Activated CD4-positive, alpha-beta memory T cell treated with anti-CD3 and anti-CD28 coated beads, Interleukin-2, amount 10 ng/mL, durations not matched to agents 7 days and 5 days (primary cell): Measurements from ENCODE around the gene CCDC182. TPM values are rescaled to one million over a fixed set of nuclear protein-coding genes. Genes with fewer than 3 reads are reported as not detected.

Source experiments
- CTCF ChIA-PET: fragments of 350-600 bp; sonication (Branson Sonifier 250); formaldehyde crosslinking; loops from one replicate; lab custom pipeline; 2021; ENCODE audit warnings: antibody characterized with exemption, inconsistent platforms; lab: Charles Lee
- POLR2A ChIA-PET: fragments of 350-600 bp; sonication (Branson Sonifier 250); formaldehyde crosslinking; loops from one replicate; lab custom pipeline; 2021; ENCODE audit warnings: antibody characterized with exemption; lab: Charles Lee
- DNase-seq: peaks from one replicate; pipeline ENCODE4 v3.0.0-alpha.2; 2020
- H3K27ac Mint-ChIP-seq: one replicate; pipeline ENCODE4 v1.8.0; 2021; ENCODE audit warnings: mild to moderate bottlenecking, mixed read lengths
- H3K27me3 Mint-ChIP-seq: one replicate; pipeline ENCODE4 v1.8.0; 2021; ENCODE audit warnings: mixed read lengths
- H3K36me3 Mint-ChIP-seq: one replicate; pipeline ENCODE4 v1.8.0; 2021; ENCODE audit warnings: low read depth, mixed read lengths
- H3K4me1 Mint-ChIP-seq: one replicate; pipeline ENCODE4 v1.8.0; 2021; ENCODE audit warnings: mixed read lengths
- H3K4me3 Mint-ChIP-seq: one replicate; pipeline ENCODE4 v1.8.0; 2021; ENCODE audit warnings: mild to moderate bottlenecking, mixed read lengths
- H3K9me3 Mint-ChIP-seq: one replicate; pipeline ENCODE4 v1.8.0; 2021; ENCODE audit warnings: mixed read lengths
- total RNA-seq, 2 experiments: library from RNA; stranded (reverse); gene quantifications; one replicate each; pipeline ENCODE4 v1.2.3, GENCODE V29; 2021

Gene CCDC182
- total RNA-seq, 2 experiments from 2014 or later: not detected

GRCh38 chr17:57752031-57752905, 7.2 kb upstream of the CCDC182 start:
- Mint-ChIP-seq H3K4me3 (no peak overlapping the region), H3K9me3 (no peaks in the 10 kb centered on the region), H3K27ac (no peak overlapping the region), H3K27me3 (peaks cover 7% of the 10 kb centered on the region), H3K4me1 (peaks cover 8% of the 10 kb centered on the region), H3K36me3 (no peaks in the 10 kb centered on the region)
- POLR2A ChIA-PET: no interaction called here
- DNase-seq: no peak
- CTCF ChIA-PET: no interaction called here

- CTCF ChIA-PET: no interaction called here
Measured at GRCh38 chr17:57751348-57751971, 6.4 kb upstream of the CCDC182 start.

GRCh38 chr17:57750895-57751294, 5.8 kb upstream of the CCDC182 start:
- Mint-ChIP-seq H3K4me3 (no peak overlapping the region), H3K36me3 (no peaks in the 10 kb centered on the region), H3K4me1 (peaks cover 8% of the 10 kb centered on the region), H3K27ac (no peak overlapping the region), H3K9me3 (no peaks in the 10 kb centered on the region), H3K27me3 (peaks cover 13% of the 10 kb centered on the region)
- POLR2A ChIA-PET: no interaction called here
- CTCF ChIA-PET: no interaction called here
- DNase-seq: no peak

More at GRCh38 chr17:57751348-57751971, 6.4 kb upstream of the CCDC182 start:
- Mint-ChIP-seq H3K9me3 (no peaks in the 10 kb centered on the region), H3K27ac (no peak overlapping the region), H3K4me3 (no peak overlapping the region), H3K4me1 (peaks cover 8% of the 10 kb centered on the region), H3K36me3 (no peaks in the 10 kb centered on the region), H3K27me3 (peaks cover 10% of the 10 kb centered on the region)
- POLR2A ChIA-PET: no interaction called here
- DNase-seq: no peak

- ChIA-PET CTCF (interaction anchor here (1.6 kb wide), 1 partner anchor 33 kb away, joined by 4 read pairs; no protein-coding TSS in a partner anchor), POLR2A (no interaction called here)
- no peak overlapping the region for H3K27ac Mint-ChIP-seq
- no peak for DNase-seq
- peaks cover 8% of the 10 kb centered on the region for H3K4me1 Mint-ChIP-seq
- no peaks in the 10 kb centered on the region for H3K36me3 Mint-ChIP-seq
- H3K4me3 Mint-ChIP-seq: no peak overlapping the region
- peaks cover 13% of the 10 kb centered on the region for H3K27me3 Mint-ChIP-seq
- H3K9me3 Mint-ChIP-seq: no peaks in the 10 kb centered on the region
Measured at GRCh38 chr17:57750109-57750871, 5.2 kb upstream of the CCDC182 start.

- Mint-ChIP-seq H3K27me3 (peaks cover 13% of the 10 kb centered on the region), H3K9me3 (no peaks in the 10 kb centered on the region), H3K36me3 (no peaks in the 10 kb centered on the region), H3K4me3 (no peak overlapping the region), H3K4me1 (peaks cover 8% of the 10 kb centered on the region), H3K27ac (no peak overlapping the region)
- no peak for DNase-seq
- POLR2A ChIA-PET: no interaction called here
- CTCF ChIA-PET: interaction anchor here (1.6 kb wide), 2 partner anchors 33 to 506 kb away, joined by 4 read pairs; no protein-coding TSS in a partner anchor
Measured at GRCh38 chr17:57749701-57750100, 4.6 kb upstream of the CCDC182 start.

- peak; percentile 45 for DNase-seq
- no peaks in the 10 kb centered on the region for H3K36me3 Mint-ChIP-seq
- CTCF ChIA-PET: interaction anchor here (0.6 to 3.4 kb wide), 12 partner anchors 12 to 625 kb away, joined by 3 to 48 read pairs (median 5); no protein-coding TSS in a partner anchor
- no peak overlapping the region for H3K4me3 Mint-ChIP-seq
- peaks cover 15% of the 10 kb centered on the region for H3K27me3 Mint-ChIP-seq
- no peak overlapping the region for H3K27ac Mint-ChIP-seq
- POLR2A ChIA-PET: no interaction called here
- H3K4me1 Mint-ChIP-seq: peaks cover 8% of the 10 kb centered on the region
- no peaks in the 10 kb centered on the region for H3K9me3 Mint-ChIP-seq
Measured at GRCh38 chr17:57747221-57748017, 2.3 kb upstream of the CCDC182 start.

- ChIA-PET CTCF (interaction anchor here (0.6 to 3.4 kb wide), 4 partner anchors 25 to 616 kb away, joined by 4 to 48 read pairs (median 11); no protein-coding TSS in a partner anchor), POLR2A (no interaction called here)
- no peak for DNase-seq
- no peak overlapping the region for H3K4me3 Mint-ChIP-seq
- H3K27ac Mint-ChIP-seq: no peak overlapping the region
- H3K4me1 Mint-ChIP-seq: peaks cover 8% of the 10 kb centered on the region
- H3K36me3 Mint-ChIP-seq: no peaks in the 10 kb centered on the region
- H3K27me3 Mint-ChIP-seq: peaks cover 15% of the 10 kb centered on the region
- no peaks in the 10 kb centered on the region for H3K9me3 Mint-ChIP-seq
Measured at GRCh38 chr17:57746221-57746620, 1.1 kb upstream of the CCDC182 start.

- Mint-ChIP-seq H3K36me3 (no peaks in the 10 kb centered on the region), H3K27ac (no peak overlapping the region), H3K9me3 (no peaks in the 10 kb centered on the region), H3K4me3 (no peak overlapping the region), H3K27me3 (peaks cover 12% of the 10 kb centered on the region), H3K4me1 (peaks cover 7% of the 10 kb centered on the region)
- no peak for DNase-seq
- ChIA-PET POLR2A (no interaction called here), CTCF (interaction anchor here (2.4 to 3.4 kb wide), 2 partner anchors 501 kb away, joined by 7 to 48 read pairs; no protein-coding TSS in a partner anchor)
Measured at GRCh38 chr17:57744195-57745170, 616 bp downstream of the CCDC182 start.

- DNase-seq: no peak
- H3K27me3 Mint-ChIP-seq: peaks cover 6% of the 10 kb centered on the region
- POLR2A ChIA-PET: interaction anchor here (0.6 kb wide), 1 partner anchor 483 kb away, joined by 3 read pairs; no protein-coding TSS in a partner anchor
- no peak overlapping the region for H3K27ac Mint-ChIP-seq
- H3K4me3 Mint-ChIP-seq: no peak overlapping the region
- CTCF ChIA-PET: interaction anchor here (1.3 to 3.0 kb wide), 4 partner anchors 51 to 497 kb away, joined by 3 to 14 read pairs (median 6); no protein-coding TSS in a partner anchor
- H3K36me3 Mint-ChIP-seq: no peaks in the 10 kb centered on the region
- no peaks in the 10 kb centered on the region for H3K9me3 Mint-ChIP-seq
- peaks cover 7% of the 10 kb centered on the region for H3K4me1 Mint-ChIP-seq
Measured at GRCh38 chr17:57740235-57740528, 4.9 kb downstream of the CCDC182 start.

GRCh38 chr17:57739402-57740234, 5.5 kb downstream of the CCDC182 start:
- no peak overlapping the region for H3K27ac Mint-ChIP-seq
- H3K27me3 Mint-ChIP-seq: peaks cover 8% of the 10 kb centered on the region
- H3K36me3 Mint-ChIP-seq: no peaks in the 10 kb centered on the region
- no peak overlapping the region for H3K4me3 Mint-ChIP-seq
- DNase-seq: no peak
- POLR2A ChIA-PET: interaction anchor here (0.6 kb wide), 1 partner anchor 482 kb away, joined by 3 read pairs; no protein-coding TSS in a partner anchor
- no peaks in the 10 kb centered on the region for H3K9me3 Mint-ChIP-seq
- CTCF ChIA-PET: interaction anchor here (0.9 to 3.0 kb wide), 5 partner anchors 50 to 496 kb away, joined by 3 to 14 read pairs (median 4); no protein-coding TSS in a partner anchor
- peaks cover 7% of the 10 kb centered on the region for H3K4me1 Mint-ChIP-seq
